Retina (tissue), 1 donor: Measurements from ENCODE around the gene C14orf119.
A peak's percentile ranks its signal among the peaks of the same experiment; 100 is the strongest.
"Not testable (repeated sequence)": the region's sequence is repeated elsewhere in the genome, so short reads cannot be mapped to it uniquely, and the experiment has no call there.

Experiments
- DNase-seq: peaks from one replicate; pipeline ENCODE4 v3.0.0-alpha.2; 2016

Gene C14orf119

GRCh38 chr14:23091294-23092225, 3.7 kb upstream of the C14orf119 start:
- DNase-seq = no peak

GRCh38 chr14:23093104-23093503, 2.2 kb upstream of the C14orf119 start:
- DNase-seq = no peak

- no peak for DNase-seq
Measured at GRCh38 chr14:23093526-23093925, 1.8 kb upstream of the C14orf119 start.

- no peak for DNase-seq
Measured at GRCh38 chr14:23093991-23094665, 1.2 kb upstream of the C14orf119 start.

- DNase-seq = peak; percentile 99
Measured at GRCh38 chr14:23094666-23095195, 574 bp upstream of the C14orf119 start, which contains the start of gene ACIN1. TSS of gene ACIN1 (minus strand) at chr14:23095136. CDS start at chr14:23095112, 24 bp downstream.

GRCh38 chr14:23097786-23098185, 2.5 kb downstream of the C14orf119 start:
- DNase-seq = no peak

- DNase-seq = no peak
Measured at GRCh38 chr14:23099212-23099861, 4.0 kb downstream of the C14orf119 start.

GRCh38 chr14:23101213-23101970, 6.1 kb downstream of the C14orf119 start:
- no peak for DNase-seq

GRCh38 chr14:23101986-23102625, 6.8 kb downstream of the C14orf119 start:
- DNase-seq = no peak

GRCh38 chr14:23102801-23103200, 7.5 kb downstream of the C14orf119 start:
- DNase-seq = no peak

- no peak for DNase-seq
Measured at GRCh38 chr14:23103581-23103980, 8.3 kb downstream of the C14orf119 start.

GRCh38 chr14:23104070-23104590, 8.8 kb downstream of the C14orf119 start:
- no peak for DNase-seq

- no peak for DNase-seq
Measured at GRCh38 chr14:23104591-23105347, 9.5 kb downstream of the C14orf119 start, which contains the start of gene CIROP. TSS of gene CIROP (minus strand) at chr14:23104989. CDS start at chr14:23104920, 69 bp downstream.

GRCh38 chr14:23105348-23105824, 10.1 kb downstream of the C14orf119 start:
- no peak for DNase-seq

- no peak for DNase-seq
Measured at GRCh38 chr14:23106747-23107045, 11.4 kb downstream of the C14orf119 start.

- DNase-seq = not testable (repeated sequence)
Measured at GRCh38 chr14:23107620-23108019, 12.3 kb downstream of the C14orf119 start.

- DNase-seq = not testable (repeated sequence)
Measured at GRCh38 chr14:23108169-23108568, 12.9 kb downstream of the C14orf119 start.

- no peak for DNase-seq
Measured at GRCh38 chr14:23109769-23110168, 14.5 kb downstream of the C14orf119 start.

GRCh38 chr14:23110579-23111365, 15.5 kb downstream of the C14orf119 start:
- DNase-seq = no peak
